ENCODE data around the gene DNAJB1.
A peak's percentile ranks its signal among the peaks of the same experiment; 100 is the strongest.
"Not testable (repeated sequence)": the region's sequence is repeated elsewhere in the genome, so short reads cannot be mapped to it uniquely, and the experiment has no call there.

Gene DNAJB1

DNA sequence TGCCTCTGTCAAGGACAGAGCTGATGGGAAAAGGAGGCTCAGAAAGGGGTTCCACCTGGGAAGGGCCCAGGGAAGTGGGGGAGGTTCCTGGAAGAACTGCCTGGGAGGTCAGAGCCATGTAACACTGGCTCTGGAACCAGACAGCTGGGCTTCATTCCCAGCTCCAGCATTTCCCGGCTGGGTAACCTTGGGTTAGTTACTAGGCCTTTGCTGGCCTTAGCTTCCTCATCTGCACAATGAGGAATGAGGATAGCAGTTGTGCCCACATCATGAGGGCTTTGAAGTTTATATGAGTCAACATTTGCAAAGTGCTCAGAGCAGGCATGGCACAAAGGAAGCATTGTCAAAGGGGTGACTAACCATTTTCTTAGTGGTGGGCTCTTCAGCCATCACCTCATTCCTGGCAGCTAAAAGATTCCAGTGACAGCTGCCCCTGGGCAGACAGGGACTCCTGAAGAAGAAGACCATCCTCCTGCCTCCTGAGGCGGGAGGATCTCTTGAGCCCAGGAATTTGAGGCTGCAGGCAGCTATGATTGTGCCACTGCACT is 1.7 kb upstream of the DNAJB1 start:
- DNase-seq = no peak

DNA sequence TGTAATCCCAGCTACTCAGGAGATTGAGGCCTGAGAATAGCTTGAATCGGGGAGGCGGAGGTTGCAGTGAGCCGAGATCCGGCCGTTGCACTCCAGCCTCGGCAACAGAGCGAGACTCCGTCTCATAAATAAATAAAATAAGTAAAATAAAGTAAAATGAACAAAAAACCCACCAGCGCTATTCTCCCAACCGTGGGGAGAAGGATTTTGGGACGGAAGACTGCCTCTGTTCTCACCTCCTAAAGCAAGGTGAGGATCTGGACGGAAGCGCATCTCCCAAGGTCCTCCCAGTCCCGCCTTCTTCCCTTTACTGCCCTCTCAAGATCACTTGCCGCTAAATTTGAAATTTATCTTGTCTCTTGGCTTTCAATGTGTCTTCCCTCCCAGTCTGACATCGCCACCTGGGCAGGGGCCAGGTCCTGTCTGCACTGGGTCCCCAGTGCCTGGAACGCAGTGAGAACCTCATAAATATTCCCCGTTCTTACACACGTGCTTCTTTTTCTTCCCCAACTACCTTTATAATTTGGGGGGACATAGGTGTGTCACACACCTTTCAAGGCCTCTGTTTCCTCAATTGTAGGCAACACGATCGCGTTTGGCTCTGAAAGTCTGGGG is 1.2 kb upstream of the DNAJB1 start:
- DNase-seq = no peak

DNA sequence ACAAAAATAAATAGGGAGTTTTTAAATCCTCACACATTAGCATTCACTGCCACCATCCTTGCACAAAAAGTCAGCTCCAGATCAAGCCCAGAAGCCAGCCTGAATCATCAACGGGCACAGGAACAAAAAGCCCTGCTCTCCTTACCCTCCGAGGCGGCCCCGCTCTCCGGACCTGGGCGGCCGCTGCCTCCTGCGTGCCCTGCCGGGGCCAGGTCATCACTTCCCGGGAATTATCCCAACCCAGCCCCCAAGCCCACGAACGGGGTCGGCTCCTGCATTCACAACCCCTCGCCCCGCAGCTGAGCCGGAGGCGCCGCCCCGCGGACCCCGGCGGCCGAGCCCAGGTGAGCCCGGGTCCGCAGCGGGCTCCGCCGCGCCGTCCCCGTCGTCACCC is 754 bp downstream of the DNAJB1 start:
- no peak for DNase-seq

DNA sequence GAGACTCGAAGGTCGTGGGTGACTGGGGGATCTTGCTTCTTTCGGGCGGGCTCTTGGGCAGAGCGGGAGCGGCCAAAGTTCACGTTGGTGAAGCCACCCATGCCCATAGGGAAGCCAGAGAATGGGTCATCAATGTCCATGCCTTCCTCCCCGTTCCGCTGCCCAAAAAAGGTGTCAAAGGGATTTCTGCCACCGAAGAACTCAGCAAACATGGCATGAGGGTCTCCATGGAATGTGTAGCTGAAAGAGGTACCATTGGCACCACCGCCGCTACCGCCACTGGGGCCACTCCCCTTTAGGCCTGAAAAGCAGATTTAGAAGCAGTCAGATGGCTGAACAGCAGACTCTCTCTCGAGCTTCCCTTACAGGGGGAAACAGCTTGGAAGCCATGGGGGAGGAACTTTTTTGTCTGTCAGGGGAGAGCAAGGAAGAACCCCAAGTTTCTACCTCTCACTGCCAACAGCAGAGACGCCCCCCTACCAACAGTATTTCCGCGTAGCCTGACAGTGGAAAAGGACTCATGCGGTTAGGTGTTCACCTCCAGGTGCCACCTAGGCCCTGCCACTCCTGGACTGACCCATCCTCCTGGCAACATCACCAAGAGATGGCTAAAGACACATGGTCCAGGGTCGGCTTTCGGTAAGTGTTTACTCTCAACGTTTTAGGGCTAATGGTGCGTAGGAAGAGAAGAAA is 1.3 kb downstream of the DNAJB1 start:
- DNase-seq = no peak

DNA sequence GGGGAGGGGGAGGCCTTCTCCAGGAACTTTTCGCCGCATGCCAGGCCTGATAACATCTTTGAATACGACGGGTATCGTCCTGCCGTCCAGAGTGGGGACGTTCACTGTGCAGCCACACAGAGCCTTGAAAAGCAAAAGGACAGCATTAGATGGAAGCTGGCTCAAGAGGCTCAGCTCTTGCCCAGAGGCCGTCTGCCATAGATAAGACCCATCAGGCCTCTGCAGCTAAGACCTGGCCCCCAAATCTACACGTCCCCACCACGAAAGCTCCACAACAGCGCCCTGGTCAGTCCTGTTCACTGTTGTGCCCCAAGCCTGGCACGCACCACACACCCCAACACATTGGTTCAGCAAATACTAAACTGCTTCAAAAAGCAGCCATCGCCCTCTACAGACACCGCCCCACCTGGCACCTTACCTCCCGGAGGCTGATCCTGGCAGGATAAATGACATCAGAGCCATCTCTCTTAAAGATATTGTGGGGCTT is 2.1 kb downstream of the DNAJB1 start:
- no peak for DNase-seq

DNA sequence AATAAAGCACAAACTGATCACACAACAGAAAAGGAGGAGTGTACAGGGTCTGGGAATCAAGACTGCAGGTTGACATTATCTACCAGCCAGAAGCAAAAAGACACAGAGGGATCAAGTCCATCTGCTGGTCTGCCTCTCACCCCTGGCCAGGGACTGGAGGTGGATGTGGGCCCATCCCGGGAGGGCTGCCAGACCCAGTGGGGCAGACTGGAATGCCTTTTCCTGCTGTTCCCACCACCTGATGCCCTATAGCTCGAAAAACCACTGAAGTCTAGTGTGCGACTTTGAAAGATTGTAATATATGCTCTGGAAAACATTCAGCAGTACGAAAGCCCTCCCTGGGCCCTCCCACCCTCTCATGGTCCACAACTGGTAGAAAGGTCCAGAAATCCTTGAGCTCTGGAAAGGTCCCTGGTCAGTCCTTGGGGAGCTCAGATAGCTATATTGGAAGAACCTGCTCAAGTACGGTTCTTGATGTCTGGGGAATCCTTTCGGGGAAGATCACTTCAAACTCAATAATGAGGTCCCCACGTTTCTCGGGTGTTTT is 2.6 kb downstream of the DNAJB1 start:
- DNase-seq = no peak

DNA sequence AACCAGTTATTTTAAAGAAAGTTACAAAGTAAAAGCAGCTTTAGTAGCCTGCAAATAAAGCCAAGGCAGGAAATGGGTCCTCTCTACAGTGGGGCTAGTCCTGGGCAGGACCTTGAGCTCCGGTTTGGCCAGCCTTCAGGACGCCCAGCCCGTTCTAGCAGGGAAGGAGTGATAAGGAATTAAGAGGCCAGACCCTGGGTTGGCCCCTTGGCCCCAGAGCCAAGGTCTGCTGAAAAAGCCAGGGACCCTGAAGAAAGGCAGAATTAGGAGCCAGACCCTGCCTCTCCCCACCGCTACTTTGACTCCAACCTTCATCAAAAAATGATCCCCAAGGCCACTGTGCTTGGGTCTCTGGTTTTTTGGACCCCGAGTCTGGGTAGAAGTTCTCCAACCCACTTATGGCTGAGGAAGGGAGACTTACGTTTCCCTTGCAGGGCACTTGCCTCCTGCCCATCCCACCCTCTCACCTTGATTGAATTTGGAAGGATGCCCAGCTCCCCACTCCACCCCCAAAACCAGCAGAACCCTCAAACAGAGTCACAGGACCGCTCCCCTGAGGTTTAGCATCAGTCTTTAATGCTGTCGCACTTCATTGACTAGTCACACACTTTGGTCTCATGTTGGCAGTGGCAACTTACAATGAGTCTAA is 3.9 kb downstream of the DNAJB1 start:
- no peak for DNase-seq

DNA sequence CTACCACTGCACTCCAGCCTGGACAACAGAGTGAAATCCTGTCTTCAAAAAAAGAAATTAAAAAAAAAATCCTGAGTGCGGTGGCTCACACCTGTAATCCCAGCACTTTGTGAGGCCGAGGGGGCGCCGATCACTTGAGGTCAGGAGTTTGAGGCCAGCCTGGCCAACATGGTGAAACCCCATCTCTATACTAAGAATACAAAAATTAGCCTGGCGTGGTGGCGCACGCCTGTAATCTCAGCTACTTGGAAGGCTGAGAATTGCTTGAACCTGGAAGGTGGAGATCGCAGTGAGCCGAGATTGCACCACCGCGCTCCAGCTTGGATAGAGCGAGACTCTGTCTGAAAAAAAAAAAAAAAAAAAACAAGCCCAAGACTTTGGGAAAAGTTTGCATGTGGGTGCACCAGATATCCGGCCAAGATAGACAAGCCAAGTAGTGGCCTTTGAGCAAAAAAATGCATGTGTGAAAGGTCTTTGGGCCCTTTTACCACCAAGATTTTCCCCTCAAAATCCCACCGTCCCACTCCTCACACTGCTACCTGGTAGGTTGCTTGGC is 5.7 kb downstream of the DNAJB1 start:
- DNase-seq = no peak

DNA sequence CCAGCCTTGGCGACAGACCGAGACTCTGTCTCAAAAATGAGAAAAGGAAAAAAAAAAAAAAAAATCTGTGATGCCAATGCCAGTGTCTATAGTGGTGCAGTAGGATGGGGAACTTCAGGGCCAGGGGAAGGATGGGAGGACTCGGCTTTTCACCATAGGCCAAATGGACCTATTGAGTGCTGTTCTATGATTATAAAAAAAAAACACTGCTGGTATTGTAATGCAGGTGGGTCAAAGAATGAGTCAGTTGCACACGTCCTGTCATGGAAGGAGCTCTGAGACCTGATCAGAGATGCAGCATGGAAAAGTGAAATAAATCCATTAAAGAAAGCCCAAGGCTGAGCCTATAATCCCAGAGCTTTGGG is 7.0 kb downstream of the DNAJB1 start:
- no peak for DNase-seq

DNA sequence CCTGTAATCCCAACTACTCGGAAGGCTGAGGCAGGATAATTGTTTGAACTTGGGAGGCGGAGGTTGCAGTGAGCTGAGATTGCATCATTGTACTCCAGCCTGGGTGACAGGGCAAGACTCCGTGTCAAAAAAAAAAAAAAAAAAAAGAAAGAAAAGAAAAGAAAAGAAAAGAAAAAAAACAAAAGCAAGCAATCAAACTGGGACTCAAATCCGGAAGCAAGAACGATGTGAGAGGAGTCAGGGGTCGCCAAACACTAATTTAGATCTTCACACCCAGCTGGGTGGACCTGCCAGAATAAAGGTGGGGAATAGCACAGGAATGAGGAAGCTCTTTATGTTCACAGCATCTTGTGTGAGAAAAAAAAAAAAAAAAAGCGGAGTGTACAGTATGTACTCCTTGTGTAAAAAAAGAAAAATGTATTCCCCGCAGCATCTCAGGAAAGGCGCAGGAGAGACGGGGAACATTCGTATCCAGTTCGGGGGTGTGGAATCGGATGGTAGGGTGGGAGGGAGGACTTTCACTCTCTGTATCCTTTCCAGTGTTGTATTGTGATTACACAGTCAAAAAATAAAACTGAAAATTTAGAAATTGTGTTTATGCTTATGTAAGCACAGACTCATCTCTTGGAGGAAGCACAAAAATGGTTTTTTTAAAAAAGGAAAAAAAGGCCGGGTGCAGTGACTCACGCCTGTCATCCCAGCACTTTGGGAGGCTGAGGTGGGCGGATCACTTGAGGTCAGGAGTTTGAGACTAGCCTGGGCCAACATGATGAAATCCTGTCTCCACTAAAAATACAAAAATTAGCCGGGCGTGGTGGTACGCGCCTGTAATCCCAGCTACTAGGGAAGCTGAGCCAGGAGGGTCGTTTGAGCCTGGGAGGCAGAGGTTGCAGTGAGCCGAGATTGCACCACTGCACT is 7.6 kb downstream of the DNAJB1 start:
- peak; percentile 77 for DNase-seq

DNA sequence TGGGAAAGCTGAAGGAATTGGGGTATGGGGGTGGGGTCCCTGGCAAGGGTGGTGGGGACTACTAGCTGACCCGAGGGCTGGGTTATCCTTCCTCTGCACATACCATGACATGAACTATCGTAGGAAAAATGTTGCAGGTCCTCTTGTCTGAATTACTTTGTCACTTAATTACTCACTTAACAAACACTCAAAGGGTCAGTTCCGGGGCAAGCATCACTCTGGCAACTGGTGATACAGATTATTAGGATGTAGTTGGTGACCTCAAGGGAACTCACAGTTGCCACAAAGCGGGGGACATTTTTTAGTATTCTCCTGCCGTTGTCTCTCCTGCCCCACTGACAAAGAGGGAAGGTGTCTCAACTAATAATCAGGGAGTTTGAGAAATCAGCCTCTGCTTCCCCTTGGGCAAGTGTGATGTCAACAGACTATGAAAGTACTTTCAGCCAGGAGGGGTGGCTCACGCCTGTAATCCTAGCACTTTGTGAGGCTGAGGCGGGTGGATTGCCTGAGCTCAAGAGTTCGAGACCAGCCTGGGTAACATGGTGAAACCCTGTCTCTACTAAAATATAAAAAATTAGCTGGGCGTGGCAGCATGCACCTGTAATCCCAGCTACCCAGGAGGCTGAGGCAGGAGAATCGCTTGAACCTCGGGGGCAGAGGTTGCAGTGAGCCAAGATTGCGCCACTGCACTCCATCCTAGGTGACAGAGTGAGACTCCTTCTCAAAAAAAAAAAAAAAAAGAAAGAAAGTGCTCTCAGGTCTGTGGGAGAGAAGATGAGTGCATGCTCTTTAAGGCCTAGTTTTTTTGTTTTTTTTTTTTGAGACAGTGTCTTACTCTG is 10.3 kb downstream of the DNAJB1 start:
- DNase-seq = peak; percentile 66

DNA sequence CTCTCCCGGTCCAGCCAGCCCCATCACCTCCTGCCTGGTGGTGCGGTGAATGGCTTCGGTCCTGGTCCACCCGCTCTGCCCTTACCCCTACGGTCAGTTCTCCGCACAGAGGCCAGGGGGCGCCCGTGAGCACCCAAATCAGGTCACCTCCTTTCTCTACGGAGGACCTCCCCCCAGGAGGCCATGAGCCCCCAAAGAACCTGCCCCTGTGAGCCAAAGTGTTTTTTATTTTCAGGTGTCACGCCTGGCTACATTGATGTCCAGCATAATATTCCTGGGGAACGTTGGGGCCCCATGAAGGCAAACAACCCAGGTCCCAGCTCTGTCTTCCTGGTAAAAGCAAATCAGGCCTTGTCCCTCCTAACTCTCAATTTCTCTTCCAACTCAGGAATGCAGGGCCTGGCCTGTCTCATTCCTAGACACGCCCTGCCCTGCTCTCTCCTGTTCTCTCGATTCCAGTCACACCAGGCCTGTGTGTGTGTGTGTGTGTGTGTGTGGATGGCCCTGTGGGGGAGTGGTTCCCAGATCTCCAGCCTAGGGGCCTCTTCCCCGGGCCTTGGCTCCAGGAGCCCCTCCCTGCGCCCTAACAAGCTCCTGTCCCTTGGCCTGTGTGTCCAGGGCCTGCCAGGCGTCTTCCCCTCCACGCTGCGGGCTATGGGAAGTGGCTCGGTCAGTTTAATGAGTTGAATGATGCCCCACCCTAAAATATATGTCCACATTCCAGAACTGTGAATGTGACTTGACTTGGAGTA is 12.5 kb downstream of the DNAJB1 start:
- DNase-seq = peak; percentile 88

DNA sequence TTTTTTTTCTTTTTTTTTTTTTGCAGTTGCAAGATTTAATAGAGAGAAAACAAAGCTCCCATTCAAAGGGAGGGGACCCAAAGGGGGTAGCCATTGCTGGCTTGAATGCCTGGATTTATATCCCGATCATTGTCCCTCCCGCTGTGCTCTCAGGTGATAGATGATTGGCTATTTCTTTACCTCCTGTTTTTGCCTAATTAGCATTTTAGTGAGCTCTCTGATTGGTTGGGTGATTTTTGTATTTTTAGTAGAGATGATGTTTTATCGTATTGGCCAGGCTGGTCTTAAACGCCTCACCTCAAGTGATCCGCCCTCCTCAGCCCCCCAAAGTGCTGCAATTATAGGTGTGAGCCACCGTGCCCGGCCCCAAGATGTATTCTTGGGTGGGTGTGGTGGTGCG is 13.6 kb downstream of the DNAJB1 start:
- DNase-seq = not testable (repeated sequence)

DNA sequence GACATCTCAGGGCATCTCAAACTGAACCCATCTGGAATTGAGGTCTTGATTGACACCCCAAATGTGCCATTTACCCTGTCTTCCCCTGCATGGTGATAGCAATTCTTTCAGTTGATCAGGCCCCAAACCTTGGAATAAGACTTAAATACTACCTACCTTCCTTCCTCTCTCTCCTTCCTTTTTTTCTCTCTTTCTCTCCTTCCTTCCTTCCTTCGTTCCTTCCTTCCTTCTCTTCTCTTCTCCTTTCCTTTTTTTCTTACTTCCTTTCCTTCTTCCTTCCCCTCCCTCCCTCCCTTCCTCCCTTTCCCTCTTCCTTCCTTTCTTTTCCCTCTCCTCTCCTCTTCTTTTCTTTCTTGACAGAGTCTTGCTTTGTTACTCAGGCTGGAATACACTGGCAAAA is 14.9 kb downstream of the DNAJB1 start:
- DNase-seq = no peak

DNA sequence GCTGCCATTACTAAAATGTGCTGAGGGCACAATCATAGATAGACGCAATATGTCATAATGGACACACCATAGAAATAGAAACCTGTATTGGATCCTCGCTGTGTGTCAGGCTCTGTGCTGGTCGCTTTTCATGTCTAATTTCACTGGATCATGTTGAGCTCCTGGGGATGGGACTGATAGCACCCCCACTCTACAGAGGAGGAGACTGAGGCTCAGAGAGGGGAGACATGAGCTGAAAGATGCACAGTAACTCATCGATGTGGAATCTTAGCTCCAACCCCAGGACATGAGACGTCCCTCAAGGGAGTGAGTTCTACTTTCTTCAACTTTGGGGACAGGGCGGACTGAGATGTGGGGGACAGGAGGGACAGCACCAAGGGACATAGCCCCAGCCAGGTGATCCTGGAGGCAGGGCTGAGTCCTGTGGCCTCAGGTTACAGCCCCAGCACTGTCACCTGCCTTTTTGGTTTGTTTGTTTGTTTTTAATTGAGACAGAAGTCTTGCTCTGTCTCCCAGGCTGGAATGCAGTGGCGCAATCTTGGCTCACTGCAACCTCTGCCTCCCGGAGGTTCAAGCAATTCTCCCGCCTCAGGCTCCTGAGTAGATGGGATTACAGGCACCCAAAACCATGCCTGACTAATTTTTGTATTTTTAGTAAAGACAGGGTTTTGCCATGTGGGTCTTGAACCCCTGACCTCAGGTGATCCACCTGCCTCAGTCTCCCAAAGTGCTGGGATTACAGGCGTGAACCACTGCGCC is 15.7 kb downstream of the DNAJB1 start:
- DNase-seq = peak; percentile 28

DNA sequence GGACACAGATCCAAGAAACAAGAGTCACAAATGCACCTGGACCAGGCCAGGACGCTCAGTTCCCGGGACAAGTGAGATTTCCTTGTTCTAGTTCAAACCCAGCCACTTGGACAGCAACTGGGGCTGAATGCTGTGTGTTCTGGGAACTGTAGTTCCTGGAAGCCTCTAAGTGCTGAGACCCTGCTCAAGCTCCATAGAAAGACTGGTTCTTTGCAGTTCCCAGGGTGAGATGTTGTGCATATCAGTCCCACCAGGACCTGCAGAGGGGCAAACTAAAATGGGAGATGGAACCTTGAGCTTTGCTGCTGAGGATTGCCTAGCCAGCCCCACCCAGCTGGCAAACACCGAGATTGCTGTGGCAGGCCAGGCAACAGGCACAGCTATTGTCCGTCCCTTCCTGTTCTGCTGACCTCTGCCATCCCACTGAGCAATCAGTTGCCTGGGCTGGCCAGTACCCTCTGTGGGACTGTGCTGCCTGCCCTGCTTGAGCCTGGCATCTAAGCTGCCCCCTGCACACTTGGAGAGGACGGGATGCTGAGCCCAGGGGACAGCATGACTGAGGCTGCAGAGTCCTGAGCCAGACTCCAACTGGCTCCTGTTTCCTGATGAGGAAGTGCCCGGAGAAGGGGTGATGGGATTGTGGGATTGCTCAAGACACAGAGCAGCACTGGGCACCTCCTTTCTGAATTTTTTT is 20.8 kb downstream of the DNAJB1 start:
- no peak for DNase-seq

DNA sequence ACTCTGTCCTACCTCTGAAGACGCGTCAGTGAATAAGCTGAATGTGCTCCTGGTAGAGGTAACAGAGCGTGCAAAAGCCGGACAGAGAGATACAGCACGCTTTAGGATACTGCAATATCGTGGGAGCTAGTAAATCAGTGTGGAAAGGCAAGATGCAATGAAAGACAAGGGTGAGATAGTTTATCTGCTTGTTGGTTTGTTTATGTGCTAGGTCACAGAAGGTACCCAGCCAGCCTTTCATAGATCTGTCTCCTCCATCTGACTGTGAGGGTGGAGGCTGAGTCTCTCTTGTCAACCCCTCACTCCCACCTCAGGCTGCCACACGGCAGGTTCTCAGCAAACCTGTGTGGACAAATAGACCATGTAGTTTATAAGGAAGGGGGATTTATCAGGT is 21.4 kb downstream of the DNAJB1 start:
- no peak for DNase-seq

DNA sequence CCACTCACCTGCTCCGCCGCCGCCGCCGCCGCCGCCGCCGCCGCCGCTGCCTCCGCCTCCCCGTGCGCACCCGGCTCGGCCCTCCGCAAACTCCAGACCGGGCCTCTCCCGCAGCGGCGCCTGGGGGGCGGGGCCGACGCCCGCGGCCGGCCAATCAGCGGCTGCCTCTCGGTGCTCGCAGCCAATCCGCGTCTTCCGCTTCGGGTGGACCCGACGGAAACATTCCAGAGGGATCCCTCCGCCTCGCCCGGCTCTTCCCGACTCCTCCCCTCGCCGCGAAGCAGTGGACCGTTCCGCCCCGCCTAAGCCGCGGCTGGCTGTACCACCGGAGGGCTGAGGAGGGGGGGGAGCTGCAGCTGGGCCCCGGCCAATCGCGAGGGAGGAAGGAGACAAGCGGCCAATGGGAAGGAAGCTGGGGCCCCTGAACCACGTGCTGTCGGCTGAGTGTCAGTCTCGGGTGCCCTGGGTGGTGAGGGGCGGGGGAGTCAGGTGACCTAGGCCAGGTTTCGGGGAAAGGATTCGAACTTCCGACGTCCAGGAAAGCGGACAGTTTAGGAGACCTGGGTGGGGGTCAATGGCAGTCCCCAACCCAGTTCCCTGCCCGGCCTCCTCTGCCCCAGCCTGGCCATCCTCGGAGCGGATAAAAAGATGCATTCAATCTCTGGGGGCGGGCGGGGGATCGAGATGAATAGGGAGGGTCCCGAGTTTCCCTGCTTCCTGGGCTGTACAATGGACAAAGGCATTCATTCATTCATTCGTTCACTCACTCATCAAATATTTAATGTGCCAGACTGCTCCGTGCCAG is 22.0 kb downstream of the DNAJB1 start, which contains the start of gene GIPC1:
TSS of gene GIPC1 (minus strand) at position 99 of the 805 bp plus-strand sequence. CDS start 13,151 bp downstream, outside the sequence.
- DNase-seq = peak; percentile 99
